Inflammatory macrophage (primary cell): ENCODE measurements around the gene F2RL3.

Source experiments
- DNase-seq, 2 donors: peaks; one replicate each; pipeline ENCODE4 v3.0.0-alpha.2; 2020 to 2022

F2RL3 gene

DNA sequence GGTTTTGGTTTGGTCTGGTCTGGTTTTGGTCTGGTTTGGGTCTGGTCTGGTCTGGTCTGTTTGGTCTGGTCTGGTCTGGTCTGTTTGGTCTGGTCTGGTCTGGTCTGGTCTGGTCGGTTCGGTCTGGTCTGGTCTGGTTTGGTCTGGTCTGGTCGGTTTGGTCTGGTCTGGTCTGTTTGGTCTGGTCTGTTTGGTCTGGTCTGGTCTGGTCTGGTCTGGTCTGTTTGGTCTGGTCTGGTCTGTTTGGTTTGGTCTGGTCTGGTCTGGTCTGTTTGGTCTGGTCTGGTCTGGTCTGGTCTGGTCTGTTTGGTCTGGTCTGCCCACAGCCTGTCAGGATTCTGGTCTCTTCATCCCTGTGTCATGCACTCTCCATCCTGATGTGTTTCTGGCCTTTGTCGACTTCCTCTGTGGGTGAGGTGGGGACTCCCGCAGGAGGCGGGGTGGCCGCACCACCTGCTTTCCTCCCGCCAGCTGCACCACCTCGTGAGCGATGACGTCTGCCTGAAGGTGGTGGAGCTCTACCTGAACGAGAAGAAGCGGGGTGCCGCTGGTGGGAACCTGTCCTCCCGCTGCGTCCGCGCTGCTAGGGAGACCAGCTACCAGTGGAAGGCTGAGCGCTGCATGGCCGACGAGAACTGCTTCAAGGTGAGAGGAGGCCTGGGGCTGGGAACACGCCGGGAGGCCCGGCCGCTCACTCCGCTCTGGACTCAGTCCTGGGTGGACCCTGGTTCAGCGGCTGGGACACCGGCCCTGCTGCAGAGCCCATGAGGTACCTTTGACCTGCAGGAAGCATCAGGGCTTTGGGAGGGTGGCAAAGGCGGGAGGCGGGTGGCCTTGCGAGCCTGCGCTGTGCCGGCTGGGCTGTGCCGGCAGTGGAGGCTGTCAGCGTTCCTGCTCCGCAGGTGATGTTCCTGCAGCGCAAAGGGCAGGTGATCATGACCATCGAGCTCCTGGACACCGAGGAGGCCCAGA, 12.9 kb upstream of the F2RL3 start:
- no peak for DNase-seq

DNA sequence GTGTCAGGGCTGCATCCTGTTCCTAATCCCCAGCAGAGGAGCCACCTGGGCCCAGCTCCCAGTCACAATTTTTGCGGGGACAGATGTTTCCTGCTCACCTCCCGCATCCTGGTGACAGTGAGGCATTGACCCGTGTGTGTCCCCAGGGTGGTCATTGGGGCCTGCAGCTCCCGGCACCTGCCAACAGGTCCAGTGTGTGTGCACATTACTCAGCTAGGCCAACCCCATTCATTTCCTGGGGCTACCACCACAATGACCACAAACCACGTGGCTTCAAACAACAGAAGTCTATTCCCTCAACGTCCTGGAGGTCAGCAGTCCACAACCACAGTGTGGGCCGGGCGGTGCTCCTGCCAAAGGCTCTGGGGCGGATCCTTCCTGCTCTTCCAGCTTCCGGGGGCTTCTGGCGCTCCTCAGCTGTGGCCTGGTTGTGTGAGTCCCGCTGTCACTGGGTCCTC, 11.9 kb upstream of the F2RL3 start:
- DNase-seq = no peak

DNA sequence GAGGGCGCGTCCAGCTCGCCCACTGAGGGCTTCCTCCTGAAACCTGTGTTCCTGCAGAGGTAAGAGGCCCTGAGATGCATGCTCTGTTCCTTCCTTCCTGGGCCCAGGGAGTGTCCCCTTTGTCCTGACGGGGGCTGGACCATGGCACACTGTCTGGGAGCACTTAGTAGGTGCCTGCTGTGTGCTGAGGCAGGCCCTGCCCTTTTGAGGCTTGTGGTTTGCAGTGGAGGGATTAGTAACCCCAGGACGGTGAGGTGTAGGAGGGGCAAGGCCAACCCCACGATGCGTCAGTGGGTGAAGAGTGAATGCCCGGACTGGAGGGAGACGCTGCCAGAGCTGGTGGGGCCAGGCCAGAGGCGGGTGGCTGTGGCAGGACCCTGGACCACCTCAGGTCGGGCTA, 11.2 kb upstream of the F2RL3 start:
- no peak for DNase-seq

DNA sequence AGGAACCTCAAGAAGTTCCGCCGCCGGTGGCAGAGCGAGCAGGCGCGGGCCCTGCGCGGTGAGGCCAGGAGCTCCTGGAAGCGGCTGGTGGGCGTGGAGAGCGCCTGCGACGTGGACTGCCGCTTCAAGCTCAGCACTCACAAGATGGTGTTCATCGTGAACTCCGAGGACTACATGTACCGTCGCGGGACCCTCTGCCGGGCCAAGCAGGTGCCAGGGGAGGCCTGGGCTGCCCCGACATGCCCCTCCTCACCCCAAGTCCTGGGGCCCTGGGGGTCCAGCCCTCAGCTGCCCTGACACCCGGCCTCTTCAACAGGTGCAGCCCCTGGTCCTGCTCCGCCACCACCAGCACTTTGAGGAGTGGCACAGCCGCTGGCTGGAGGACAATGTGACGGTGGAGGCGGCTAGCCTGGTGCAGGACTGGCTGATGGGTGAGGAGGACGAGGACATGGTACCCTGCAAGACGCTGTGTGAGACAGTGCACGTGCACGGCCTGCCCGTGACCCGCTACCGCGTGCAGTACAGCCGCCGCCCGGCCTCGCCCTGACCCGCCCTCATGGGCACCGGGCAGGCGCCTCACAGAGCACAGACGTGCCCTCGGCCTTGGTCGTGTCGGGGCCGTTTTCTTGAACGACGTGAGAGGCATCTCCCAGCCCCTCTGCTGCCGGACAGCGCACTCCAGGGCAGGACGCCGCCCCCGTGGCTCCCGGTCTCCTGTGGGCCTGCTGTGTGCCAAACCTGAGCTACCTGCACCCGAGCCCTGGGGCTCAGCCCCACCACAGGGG, 10.4 kb upstream of the F2RL3 start:
- DNase-seq = no peak

DNA sequence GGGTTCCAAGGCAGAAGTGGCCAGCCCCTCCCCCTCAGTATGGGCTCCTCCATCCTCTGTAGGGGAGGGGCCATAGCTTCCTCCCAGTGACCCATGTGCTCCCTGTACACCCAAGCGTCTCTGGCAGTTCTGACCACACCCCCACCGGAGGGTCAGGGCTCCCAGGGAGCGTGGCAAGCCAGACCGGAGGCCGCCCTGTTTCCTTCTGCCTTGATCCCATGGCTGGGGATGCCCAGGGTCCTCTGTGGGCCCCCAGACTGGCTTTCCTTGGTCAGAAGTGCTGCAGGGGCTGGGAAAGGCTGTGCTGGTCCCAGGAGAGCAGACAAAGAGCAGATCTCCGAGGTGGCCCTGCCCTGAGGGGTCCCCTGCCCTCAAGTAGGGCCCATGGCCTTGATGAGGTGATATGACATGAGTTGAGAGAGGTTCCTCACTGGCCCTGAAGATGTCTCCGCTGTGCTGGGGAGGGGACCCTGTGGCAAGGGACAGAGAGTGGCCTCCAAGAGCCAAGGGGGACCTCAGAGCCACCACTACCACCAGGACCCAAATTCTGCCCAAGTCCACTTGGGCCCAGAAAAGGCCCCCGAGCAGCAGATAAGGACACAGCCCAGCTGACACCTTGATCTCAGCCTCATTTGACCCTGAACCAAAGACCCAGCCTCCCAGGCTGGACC, 7.8 kb upstream of the F2RL3 start:
- no peak for DNase-seq

DNA sequence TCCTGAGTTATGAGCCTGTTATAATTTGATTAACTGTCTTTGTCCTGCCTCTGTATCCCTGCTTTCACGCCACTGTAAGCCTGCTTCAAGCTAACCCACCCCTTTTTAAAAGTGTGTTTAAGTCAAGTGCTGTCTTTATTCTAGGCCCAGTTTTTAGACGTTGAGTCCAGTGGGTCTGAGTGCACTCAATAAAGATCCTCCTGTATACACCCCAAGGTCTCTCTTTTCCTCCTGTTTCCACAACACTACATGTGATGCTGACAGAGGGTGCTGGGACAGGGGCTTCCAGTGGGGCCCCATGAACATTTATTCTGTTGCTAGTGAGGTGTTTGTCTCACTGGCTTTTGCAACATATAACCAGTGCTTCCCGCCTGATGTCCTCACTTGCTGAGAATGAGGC, 6.7 kb upstream of the F2RL3 start:
- no peak for DNase-seq

DNA sequence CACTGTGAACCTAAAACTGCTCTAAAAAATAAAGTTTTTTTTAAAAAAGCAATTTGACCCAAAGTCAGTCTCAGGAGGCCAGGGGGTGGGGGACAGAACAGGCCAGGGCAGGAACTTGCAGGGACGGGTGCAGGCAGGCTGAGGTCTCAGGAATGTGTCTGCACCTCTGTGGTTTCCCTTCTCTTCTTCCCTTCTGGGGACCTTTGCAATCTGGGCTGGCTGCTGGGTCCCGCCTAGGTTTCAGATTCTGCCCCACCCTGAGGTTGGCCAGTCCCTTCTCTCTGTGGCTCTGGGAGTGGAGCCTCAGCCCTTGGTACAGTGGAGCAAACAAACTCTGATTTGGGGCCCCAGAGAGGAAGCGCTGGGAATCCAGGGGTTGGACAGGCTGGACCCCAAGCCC, 5.3 kb upstream of the F2RL3 start:
- DNase-seq = no peak

DNA sequence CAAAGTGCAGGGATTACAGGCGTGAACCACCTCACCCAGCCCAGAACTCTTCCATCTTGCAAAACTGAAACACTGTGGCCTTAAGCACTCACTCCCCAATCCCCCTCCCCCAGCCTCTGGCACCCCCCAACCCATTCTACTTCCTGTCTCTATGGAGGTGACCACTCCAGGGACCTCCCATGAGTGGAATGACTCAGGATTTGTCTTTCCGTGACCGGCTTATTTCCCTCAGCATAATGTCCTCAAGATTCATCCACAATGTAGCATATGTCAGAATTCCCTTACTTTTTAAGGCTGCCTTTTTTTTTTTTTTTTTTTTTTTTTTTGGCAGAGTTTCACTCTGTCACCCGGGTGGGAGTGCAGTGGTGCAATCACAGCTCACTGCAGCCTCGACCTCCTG, 3.6 kb upstream of the F2RL3 start:
- no peak for DNase-seq

DNA sequence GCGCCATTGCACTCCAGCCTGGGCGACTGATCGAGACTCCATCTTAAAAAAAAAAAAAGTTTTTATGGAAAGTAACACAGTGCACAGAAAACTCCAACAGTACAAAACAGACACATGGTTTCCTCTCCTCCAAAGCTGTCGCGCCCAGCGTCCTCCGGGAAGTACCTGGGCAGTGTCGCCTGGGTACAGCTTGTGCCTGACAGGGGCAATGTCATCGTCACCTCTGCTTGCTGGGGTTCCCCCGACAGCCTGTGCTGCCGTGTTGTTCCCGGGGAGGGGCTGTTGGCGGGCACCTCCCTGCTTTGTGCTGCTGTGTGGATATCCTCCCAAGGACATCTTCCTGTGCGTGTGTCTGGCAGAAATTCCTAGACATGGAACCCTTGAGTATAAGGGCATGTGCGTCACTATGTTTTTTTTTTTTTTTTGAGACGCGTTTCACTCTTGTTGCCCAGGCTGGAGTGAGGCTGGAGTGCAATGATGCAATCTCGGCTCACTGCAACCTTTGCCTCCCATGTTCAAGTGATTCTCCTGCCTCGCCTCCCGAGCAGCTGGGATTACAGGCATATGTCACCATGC, 2.4 kb upstream of the F2RL3 start:
- DNase-seq = no peak

DNA sequence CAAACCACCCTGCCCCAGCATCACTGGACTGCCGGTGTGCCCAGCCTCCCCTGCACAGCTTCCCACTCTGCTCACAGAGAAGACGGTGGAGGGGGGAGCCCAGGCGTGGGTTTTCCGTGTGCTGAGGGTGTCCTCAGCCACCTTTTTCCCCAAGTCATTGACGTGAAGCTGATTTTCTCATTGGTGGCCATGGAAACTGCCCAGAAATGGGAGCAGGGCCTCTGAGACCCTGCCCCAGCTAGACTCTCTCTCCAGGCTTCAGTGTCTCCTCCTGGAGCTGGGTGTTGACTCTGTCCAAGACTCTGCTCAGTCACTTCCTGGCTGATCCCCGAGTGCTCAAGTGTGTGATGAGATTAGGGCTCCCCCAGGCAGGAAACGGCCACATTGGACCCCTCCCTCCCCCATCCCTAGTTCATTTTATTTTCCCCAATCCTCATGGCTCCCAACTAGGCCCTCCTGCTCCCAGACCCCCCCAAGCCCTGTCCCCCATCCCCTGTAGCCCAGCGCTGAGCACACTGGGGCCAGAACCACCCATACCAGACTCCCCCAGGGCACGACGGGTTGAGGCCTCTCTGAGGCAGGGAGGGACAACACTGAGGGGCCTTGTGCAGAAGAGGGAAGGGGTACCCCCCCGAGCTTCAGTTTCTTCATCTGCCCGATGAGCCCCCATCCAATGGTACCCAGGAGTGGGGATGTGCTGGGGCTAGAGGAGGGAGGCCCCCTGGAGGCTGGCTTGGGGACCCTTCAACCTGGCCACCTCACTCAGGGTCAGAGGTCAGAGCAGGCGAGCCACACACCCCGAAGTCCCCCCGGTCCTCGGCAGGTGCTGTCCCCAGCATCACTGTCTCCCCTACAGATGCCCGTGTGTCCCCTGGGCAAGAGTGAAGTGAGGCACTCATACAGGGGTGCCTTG, 1.2 kb upstream of the F2RL3 start:
- no peak for DNase-seq

DNA sequence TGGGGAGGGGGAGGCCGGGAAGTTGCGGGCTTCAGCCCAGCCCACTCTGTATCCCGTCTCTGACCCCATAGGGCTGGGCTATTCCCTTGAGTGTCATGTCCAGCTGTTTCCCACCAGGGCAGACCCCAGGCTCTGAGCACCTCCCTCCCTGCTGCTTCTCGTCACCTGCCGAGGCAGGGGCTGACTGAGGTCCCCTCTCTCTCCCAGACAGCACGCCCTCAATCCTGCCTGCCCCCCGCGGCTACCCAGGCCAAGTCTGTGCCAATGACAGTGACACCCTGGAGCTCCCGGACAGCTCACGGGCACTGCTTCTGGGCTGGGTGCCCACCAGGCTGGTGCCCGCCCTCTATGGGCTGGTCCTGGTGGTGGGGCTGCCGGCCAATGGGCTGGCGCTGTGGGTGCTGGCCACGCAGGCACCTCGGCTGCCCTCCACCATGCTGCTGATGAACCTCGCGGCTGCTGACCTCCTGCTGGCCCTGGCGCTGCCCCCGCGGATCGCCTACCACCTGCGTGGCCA, 625 bp downstream of the F2RL3 start:
- no peak for DNase-seq

DNA sequence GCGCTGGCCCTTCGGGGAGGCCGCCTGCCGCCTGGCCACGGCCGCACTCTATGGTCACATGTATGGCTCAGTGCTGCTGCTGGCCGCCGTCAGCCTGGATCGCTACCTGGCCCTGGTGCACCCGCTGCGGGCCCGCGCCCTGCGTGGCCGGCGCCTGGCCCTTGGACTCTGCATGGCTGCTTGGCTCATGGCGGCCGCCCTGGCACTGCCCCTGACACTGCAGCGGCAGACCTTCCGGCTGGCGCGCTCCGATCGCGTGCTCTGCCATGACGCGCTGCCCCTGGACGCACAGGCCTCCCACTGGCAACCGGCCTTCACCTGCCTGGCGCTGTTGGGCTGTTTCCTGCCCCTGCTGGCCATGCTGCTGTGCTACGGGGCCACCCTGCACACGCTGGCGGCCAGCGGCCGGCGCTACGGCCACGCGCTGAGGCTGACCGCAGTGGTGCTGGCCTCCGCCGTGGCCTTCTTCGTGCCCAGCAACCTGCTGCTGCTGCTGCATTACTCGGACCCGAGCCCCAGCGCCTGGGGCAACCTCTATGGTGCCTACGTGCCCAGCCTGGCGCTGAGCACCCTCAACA, 1.2 kb downstream of the F2RL3 start:
- no peak for DNase-seq

DNA sequence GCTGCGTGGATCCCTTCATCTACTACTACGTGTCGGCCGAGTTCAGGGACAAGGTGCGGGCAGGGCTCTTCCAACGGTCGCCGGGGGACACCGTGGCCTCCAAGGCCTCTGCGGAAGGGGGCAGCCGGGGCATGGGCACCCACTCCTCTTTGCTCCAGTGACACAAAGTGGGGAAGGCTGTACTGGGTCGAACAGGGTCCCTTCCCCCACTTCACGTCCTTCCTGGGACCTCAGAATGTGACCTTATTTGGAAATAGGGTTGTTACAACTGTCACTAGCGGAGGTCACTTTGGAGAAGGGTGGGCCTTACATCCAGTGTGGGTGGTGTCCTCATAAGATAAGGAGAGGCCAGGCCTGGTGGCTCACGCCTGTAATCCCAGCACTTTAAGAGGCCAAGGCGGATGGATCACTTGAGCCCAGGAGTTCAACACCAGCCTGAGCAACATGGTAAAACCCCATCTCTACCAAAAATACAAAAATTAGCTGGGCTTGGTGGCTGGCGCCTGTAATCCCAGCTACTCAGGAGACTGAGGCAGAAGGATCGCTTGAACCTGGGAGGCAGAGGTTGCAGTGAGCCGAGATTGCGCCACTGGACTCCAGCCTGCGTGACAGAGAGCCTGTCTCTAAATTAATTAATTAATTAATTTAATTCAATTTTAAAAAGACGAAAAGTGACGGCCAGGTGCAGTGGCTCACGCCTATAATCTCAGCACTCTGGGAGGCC, 1.8 kb downstream of the F2RL3 start:
- DNase-seq = no peak

DNA sequence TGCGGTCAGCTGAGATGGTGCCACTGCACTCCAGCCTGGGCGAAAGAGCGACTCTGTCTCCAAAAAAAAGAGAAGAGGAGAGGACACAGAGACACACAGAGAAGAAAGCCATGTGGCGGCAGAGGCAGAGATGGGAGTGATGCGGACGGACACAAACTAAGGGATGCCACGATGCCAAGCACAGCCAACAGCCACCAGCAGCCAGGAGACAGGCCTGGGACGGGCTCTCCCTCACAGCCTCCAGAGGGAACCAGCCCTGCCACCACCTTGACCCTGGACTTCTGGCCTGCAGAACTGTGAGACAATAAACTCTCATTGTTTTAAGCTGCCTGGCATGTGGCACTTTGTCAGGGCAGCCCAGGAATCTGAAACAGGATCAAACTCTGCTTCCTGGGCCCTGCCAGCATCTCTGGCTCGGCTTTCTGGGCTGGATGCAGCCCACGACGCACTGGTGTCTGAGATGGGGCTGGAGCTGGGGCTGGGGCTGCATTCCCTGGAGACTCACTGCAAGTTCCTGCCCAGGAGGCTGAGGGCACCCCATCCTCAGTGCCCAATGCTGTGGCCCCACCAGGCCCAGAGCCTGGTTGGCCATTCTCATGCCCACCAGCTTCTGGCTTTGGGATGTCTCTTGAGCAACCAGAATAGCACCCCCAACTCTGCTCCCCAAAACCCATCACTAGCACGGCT, 3.0 kb downstream of the F2RL3 start:
- no peak for DNase-seq

DNA sequence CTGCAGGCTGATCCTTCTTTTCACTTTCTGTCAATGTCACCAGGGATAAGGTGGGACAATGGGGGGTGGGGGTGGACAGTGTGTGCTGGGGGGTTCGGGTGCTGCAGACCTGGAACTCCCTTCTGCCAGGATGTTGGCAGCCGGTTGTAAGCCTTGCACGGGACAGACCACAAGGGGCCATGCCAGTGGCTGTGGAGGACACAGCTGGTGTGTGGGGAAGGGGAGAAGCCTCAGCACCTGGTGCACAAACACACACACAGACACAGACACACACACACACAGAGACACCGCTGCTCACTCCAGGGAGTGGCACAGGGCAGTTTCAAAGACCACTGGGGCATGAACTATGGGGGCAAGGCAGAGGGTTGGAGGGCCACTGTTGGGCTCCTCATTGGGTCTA, 3.6 kb downstream of the F2RL3 start:
- no peak for DNase-seq

DNA sequence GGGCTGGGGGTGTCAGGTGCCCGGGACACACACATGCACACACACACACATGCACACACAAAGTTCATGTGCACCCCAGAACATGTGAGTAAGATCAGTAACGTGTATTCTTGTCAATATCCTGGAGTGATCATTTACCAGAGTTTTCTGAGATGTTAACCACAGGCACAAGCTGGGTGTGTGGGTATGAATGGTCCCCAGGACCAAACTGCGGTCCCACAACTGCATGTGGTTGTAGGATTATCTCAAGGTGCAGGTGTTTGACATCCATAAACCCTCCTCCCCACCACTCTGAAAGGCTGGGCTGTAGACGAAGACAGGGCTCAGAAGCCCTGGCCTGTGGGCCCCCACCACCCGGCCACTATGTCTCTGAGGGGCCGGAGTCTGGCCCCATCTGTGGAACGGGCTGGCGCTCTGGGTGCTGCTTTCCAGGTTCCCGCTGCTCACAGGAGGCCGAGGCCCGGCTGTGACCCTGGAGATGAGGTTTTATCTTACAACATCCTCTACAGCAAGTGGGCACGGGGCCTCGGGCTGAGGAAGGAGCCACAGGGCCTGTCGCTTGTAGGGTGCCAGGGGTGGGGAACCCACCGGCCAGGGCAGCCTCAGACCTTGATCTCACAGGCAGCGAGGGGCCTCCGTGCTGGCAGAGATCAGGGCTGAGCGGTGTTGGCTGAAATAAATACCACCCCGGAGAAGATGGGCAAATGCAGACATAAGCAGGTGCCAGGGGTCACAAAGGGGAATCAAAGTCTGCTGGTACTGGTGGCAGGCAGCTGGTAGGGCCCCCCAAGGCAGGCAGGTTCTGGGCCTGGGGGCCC, 4.3 kb downstream of the F2RL3 start:
- no peak for DNase-seq

DNA sequence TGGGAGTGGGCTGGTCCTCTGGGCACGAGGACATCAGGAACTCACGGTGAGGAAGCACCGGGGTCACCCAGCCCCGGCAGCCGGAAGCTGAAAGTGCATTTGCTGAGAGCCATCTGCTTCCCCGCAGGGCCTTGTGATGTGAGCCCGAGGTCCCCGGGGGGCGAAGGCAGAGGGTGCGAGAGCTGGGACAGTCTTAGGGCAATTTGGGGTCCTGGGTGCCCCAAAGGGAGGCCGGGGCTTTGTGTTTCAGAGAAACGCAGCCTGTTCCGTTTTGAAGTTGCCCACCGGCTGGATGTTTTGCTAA, 4.8 kb downstream of the F2RL3 start:
- DNase-seq = peak in 1 of 2 donors; percentile 21

DNA sequence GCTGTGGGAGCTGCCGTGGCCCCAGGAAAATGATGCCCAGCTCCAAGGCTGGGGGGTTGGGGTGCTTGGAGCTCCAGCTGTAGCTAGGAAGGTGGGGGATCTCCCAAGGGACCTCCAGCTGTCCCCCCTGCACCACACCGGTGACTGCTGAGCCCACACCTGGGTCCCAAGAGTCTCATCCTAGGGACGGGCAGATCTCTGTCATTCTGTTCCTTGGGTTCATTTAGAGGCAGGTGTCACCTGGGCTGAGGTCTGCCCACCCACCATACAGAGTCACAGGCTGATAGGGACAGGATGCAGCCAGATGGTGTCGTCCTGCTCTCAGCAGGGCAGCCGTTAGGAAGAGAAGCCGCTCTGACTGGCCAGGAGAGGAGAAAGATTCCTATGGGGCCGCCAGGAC, 5.3 kb downstream of the F2RL3 start:
- no peak for DNase-seq
